A673 (cell line): ENCODE data around the gene ANKMY1. TPM values are rescaled to one million over a fixed set of nuclear protein-coding genes. Genes with fewer than 3 reads are reported as not detected.

ENCODE experiments used
- BruUV-seq: library from RNA; stranded (reverse); fragments of 400-500 nt; replicated peaks from 2 replicates; lab custom pipeline; 2021; lab: Mats Ljungman, UMichigan
- CTCF ChIA-PET: fragments of 300-600 bp; sonication (Branson Sonifier 250); formaldehyde crosslinking; loops from one replicate; lab custom pipeline; 2022; ENCODE audit warnings: antibody characterized with exemption; lab: Charles Lee
- POLR2A ChIA-PET: fragments of 300-600 bp; sonication (Branson Sonifier 250); formaldehyde crosslinking; loops from one replicate; lab custom pipeline; 2022; ENCODE audit warnings: antibody characterized with exemption; ENCODE audit not compliant: low non-redundant PET; lab: Charles Lee
- DNase-seq: peaks from one replicate; pipeline ENCODE4 v3.0.0-alpha.2; 2015; ENCODE audit warnings: low spot score
- H3K27ac ChIP-seq: fragments of 200-600 bp; sonication (generic); 2 replicates; pipeline ENCODE4 v1.5.1; 2016; ENCODE audit warnings: mixed run types, low read depth, mild to moderate bottlenecking, mixed read lengths, antibody characterized with exemption, low read length; ENCODE audit not compliant: poor library complexity, severe bottlenecking
- H3K27me3 ChIP-seq: fragments of 200-600 bp; sonication (generic); replicated peaks from 2 replicates; pipeline ENCODE4 v1.6.1; 2017; ENCODE audit warnings: mixed run types, low read depth, mild to moderate bottlenecking, mixed read lengths, antibody characterized with exemption, low read length; ENCODE audit not compliant: insufficient read depth, poor library complexity
- H3K36me3 ChIP-seq: fragments of 200-600 bp; sonication (generic); 2 replicates; pipeline ENCODE4 v1.6.1; 2016; ENCODE audit warnings: mixed run types, mild to moderate bottlenecking, mixed read lengths, antibody characterized with exemption, low read length; ENCODE audit not compliant: insufficient read depth, poor library complexity, severe bottlenecking
- H3K4me1 ChIP-seq: fragments of 200-600 bp; sonication (generic); 2 replicates; pipeline ENCODE4 v1.6.1; 2017; ENCODE audit warnings: mixed run types, mild to moderate bottlenecking, mixed read lengths, antibody characterized with exemption, low read length; ENCODE audit not compliant: insufficient read depth, poor library complexity, severe bottlenecking
- H3K4me3 ChIP-seq: fragments of 200-600 bp; sonication (generic); 2 replicates; pipeline ENCODE4 v1.5.1; 2016; ENCODE audit warnings: low read depth, mixed run types, mild to moderate bottlenecking, mixed read lengths, low read length; ENCODE audit not compliant: poor library complexity, severe bottlenecking
- H3K9me3 ChIP-seq: fragments of 200-600 bp; sonication (generic); 2 replicates; pipeline ENCODE4 v1.6.1; 2016; ENCODE audit warnings: mixed run types, low read depth, mild to moderate bottlenecking, mixed read lengths, antibody characterized with exemption, low read length; ENCODE audit not compliant: poor library complexity, severe bottlenecking
- CTCF ChIP-seq: fragments of 300-800, 200-600 bp; sonication (generic); conservative IDR thresholded peaks from 2 replicates; pipeline ENCODE4 v1.5.1; 2017; ENCODE audit warnings: low read depth, mild to moderate bottlenecking, antibody characterized with exemption, low read length, moderate library complexity, mixed read lengths
- EZH2 ChIP-seq: fragments of 200-600 bp; sonication (generic); IDR thresholded peaks from 2 replicates; pipeline ENCODE4 v1.6.1; 2017; ENCODE audit warnings: borderline replicate concordance, low read depth, mild to moderate bottlenecking, mixed read lengths, antibody characterized with exemption, low read length; ENCODE audit not compliant: poor library complexity, severe bottlenecking
- intact Hi-C: fragments of 100-400 bp; cut with micrococcal nuclease; formaldehyde crosslinking; loops from one replicate; pipeline ENCODE4 v1.10.0; 2022; ENCODE audit not compliant: unreplicated experiment
- total RNA-seq: library from RNA; stranded (reverse); gene quantifications from 2 replicates; pipeline ENCODE4 v1.2.3, GENCODE V29; 2021

ANKMY1 gene
- total RNA-seq, 1 experiment from 2014 or later: 21.8 TPM

GRCh38 chr2:240585101-240585500 is 27.3 kb upstream of the ANKMY1 start:
- Histone ChIP-seq H3K4me3 (peak overlapping the region; percentile 96), H3K4me1 (peaks cover 29% of the 10 kb centered on the region), H3K27ac (peak overlapping the region; percentile 97), H3K27me3 (no peaks in the 10 kb centered on the region), H3K36me3 (peaks cover 8% of the 10 kb centered on the region), H3K9me3 (no peaks in the 10 kb centered on the region)
- no peak for TF ChIP-seq CTCF
- no peak for TF ChIP-seq EZH2
- intact Hi-C loops: no loop called here
- DNase-seq: no peak
- BruUV-seq: no TSS peak
- POLR2A ChIA-PET: no interaction called here
- CTCF ChIA-PET: interaction anchor here (2.8 kb wide), 1 partner anchor 19 kb away, joined by 14 read pairs; no protein-coding TSS in a partner anchor

GRCh38 chr2:240584486-240585031 is 26.8 kb upstream of the ANKMY1 start:
- Histone ChIP-seq H3K9me3 (no peaks in the 10 kb centered on the region), H3K27me3 (no peaks in the 10 kb centered on the region), H3K36me3 (peaks cover 8% of the 10 kb centered on the region), H3K4me1 (peaks cover 28% of the 10 kb centered on the region), H3K4me3 (peak overlapping the region; percentile 96), H3K27ac (peak overlapping the region; percentile 97)
- CTCF ChIA-PET: interaction anchor here (2.8 kb wide), 1 partner anchor 18 kb away, joined by 14 read pairs; no protein-coding TSS in a partner anchor
- intact Hi-C loops: no loop called here
- POLR2A ChIA-PET: no interaction called here
- BruUV-seq: no TSS peak
- TF ChIP-seq CTCF (no peak), EZH2 (no peak)
- peak; percentile 77 for DNase-seq

DNA sequence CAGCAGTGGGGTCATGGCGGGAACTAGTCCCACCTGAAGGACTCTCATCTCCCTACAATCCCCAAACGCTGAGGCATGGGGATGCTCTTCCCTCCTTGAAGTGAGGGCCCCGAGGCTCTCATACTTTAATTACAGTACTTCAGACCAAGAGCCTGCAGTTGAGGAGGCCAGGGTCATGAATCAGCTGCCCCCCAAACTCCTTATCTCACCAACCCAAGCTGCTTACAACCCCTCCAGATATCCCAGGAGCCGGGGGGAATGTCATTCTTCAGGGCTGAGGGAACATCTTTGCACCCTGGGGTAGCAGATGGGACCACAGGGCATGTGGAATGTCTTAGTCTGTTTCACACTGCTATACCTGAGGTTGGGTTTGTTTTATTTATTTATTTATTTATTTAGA is 26.0 kb upstream of the ANKMY1 start:
- H3K27me3 ChIP-seq: no peaks in the 10 kb centered on the region
- no peak overlapping the region for H3K27ac ChIP-seq
- H3K36me3 ChIP-seq: peaks cover 8% of the 10 kb centered on the region
- BruUV-seq: no TSS peak
- intact Hi-C loops: no loop called here
- CTCF ChIA-PET: no interaction called here
- DNase-seq: no peak
- TF ChIP-seq EZH2: no peak
- H3K4me3 ChIP-seq: no peak overlapping the region
- H3K9me3 ChIP-seq: no peaks in the 10 kb centered on the region
- peaks cover 20% of the 10 kb centered on the region for H3K4me1 ChIP-seq
- POLR2A ChIA-PET: no interaction called here

GRCh38 chr2:240582781-240583180 is 25.0 kb upstream of the ANKMY1 start:
- POLR2A ChIA-PET: no interaction called here
- no TSS peak for BruUV-seq

More at GRCh38 chr2:240582781-240583180, 25.0 kb upstream of the ANKMY1 start:
- CTCF ChIA-PET: no interaction called here
- TF ChIP-seq EZH2 (no peak), CTCF (no peak)
- H3K36me3 ChIP-seq: peaks cover 8% of the 10 kb centered on the region
- DNase-seq: no peak
- H3K9me3 ChIP-seq: no peaks in the 10 kb centered on the region
- H3K4me1 ChIP-seq: peaks cover 10% of the 10 kb centered on the region
- no peak overlapping the region for H3K27ac ChIP-seq
- H3K4me3 ChIP-seq: no peak overlapping the region
- no peaks in the 10 kb centered on the region for H3K27me3 ChIP-seq
- intact Hi-C loops: no loop called here
